Panc1 (cell line): Measurements from ENCODE around the gene DOCK11.

ENCODE experiments used
- CTCF ChIP-seq: fragments of 450-650 bp; IDR thresholded peaks from 2 replicates; pipeline ENCODE4 v1.5.1; 2017; ENCODE audit warnings: mild to moderate bottlenecking
- POLR2AphosphoS5 ChIP-seq: IDR thresholded peaks from 2 replicates; pipeline ENCODE4 v1.6.1; 2012; ENCODE audit warnings: mild to moderate bottlenecking, low read depth, low read length, moderate library complexity
- REST ChIP-seq, 2 experiments: IDR thresholded peaks; 2 replicates each; pipeline ENCODE4 v1.6.1; 2011 to 2012; ENCODE audit warnings: low read depth in 2 of 2, control low read depth in 1 of 2, low read length in 1 of 2, mild to moderate bottlenecking in 1 of 2, moderate library complexity in 1 of 2; ENCODE audit not compliant: insufficient read depth in 1 of 2
- SIN3A ChIP-seq: IDR thresholded peaks from 2 replicates; pipeline ENCODE4 v1.6.1; 2012; ENCODE audit warnings: low read depth, mild to moderate bottlenecking, low read length, moderate library complexity, borderline replicate concordance; ENCODE audit not compliant: insufficient read depth
- TCF7L2 ChIP-seq: IDR thresholded peaks from 2 replicates; pipeline ENCODE4 v1.6.1; 2011; ENCODE audit warnings: mild to moderate bottlenecking, low read depth, low read length, inconsistent platforms

- TF ChIP-seq CTCF: peak; percentile 60
- no peak for TF ChIP-seq POLR2AphosphoS5
- TF ChIP-seq SIN3A: no peak
- no peak for TF ChIP-seq REST (IDR thresholded peaks at IDR 0.05; ENCODE audit: insufficient read depth in 1 of 2, low read depth in 2 of 2, low read length in 1 of 2)
- TF ChIP-seq TCF7L2: no peak
These were observed 41.3 kb downstream of the DOCK11 start for GRCh38 chrX:118536687-118537461.
